GM10847 (cell line): ENCODE measurements around the gene ANXA2R.

Experiments used
- POLR2A ChIP-seq: IDR thresholded peaks from 2 replicates; pipeline ENCODE4 v1.6.1; 2011; ENCODE audit not compliant: insufficient read length; ENCODE audit errors: extremely low read depth

Gene ANXA2R

DNA sequence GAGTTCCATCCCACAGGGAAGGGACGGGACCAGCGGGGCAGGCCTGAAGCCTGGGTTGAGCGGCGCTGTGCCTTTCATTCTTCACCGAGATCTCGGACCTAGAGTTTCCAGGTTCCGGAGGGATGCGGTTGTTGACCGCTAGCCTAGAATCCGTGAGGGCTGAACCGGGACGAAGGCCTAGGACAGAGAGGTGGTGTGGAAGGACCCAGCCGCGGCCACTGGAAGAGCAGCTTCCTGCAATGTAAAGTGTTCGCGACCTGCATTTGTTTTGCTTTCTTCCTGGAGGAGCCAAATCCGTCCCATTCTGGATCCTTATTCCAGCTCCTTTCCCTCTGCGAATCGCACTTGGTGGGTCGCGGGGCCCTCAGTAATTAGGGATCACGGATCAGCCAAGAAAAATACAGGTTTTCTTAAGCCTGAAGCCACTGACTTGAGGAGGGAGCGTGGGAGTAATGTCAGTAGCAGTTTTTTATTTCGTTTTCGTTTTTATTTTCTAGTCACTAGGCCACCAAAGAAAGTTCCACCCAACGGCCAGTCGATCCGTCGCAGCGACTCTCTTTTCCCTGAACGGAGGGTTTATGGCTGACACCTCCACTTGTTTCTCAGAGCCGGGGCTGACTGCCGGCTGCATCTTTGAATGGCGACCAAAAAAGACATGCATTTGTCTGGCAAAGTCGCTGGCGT is 48.6 kb downstream of the ANXA2R start:
- no peak for TF ChIP-seq POLR2A

DNA sequence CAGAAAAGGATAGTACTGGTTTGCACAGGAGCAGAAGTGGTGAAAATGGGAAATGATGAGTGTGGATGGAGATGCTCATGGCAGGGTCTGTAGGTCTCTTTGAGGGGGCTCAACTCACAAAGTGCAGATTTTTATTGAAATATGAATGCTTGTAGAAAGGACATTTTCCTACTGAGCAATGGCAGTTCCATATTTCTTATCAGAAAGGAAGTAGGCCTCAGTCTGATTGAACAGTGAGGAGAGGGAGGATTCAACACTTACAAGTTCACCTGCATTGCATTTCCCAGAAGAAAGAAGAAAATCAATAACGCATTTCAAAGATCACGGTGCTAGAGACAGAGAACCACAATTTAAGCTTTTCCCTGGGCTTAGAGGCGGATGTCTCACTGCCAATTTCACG is 49.2 kb downstream of the ANXA2R start:
- TF ChIP-seq POLR2A = no peak
